GM19455 (cell line): ENCODE results near the gene ZBTB11.
"Not testable (repeated sequence)": the region's sequence is repeated elsewhere in the genome, so short reads cannot be mapped to it uniquely, and the experiment has no call there.

Experiments used
- ATAC-seq: cut with Tn5 transposase; IDR thresholded peaks from one replicate; pipeline ENCODE4 v1.9.1; 2021; ENCODE audit not compliant: unreplicated experiment

Gene ZBTB11

DNA sequence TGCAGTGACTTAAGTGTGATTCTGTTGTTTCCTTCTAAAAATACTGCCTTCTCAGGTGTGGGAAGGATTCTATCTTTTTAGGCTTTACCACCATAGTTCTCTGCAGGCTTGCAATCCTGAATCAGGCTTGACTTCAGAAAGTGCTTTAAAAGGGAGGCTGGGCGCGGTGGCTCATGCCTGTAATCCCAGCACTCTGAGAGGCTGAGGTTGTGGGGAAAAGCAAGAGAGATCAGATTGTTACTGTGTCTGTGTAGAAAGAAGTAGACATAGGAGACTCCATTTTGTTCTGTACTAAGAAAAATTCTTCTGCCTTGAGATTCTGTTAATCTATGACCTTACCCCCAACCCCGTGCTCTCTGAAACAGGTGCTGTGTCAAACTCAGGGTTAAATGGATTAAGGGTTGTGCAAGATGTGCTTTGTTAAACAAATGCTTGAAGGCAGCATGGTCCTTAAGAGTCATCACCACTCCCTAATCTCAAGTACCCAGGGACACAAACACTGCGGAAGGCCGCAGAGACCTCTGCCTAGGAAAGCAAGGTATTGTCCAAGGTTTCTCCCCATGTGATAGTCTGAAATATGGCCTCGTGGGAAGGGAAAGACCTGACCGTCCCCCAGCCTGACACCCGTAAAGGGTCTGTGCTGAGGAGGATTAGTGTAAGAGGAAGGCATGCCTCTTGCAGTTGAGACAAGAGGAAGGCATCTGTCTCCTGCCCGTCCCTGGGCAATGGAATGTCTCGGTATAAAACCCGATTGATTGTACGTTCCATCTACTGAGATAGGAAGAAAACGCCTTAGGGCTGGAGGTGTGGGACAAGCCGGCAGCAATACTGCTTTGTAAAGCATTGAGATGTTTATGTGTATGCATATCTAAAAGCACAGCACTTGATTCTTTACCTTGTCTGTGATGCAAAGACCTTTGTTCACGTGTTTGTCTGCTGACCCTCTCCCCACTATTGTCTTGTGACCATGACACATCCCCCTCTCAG, 15.0 kb upstream of the ZBTB11 start:
- ATAC-seq = not testable (repeated sequence)

DNA sequence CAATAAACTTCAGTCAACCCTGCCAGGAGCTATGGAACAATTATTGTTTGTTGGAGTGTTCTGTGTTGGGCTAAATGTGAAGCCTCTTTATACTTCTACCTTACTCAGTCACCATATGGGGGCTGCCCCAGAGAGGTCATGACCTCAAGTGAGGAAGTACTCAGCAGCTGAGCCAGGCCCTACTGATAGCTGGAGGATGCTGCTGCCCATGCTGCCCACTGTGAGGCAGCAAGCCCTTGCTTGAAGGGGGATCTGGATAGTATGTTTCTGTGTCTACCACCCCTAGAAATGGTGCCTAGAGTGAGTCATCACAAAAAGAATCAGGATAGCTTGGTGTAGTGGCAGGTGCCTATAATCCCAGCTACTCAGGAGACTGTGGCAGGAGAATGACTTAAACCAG, 14.0 kb upstream of the ZBTB11 start:
- ATAC-seq = no peak

DNA sequence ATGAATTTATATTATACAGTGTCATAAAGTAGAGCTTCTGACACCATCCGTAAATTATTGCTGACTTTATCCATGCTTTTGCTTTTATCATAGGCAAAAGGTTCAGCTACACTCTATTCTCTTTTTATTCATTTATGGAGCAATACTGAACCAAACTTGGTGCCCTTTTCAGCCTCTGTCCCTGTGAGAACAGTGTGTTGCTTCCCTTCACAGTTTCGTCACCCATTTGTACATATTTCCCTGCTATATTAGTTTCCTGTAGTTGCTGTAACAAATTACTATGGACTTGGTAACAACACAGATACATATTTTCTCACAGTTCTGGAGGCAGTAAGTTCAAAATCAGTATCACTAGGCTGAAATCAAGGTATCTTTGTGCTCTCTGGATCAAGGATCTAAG, 12.4 kb upstream of the ZBTB11 start:
- no peak for ATAC-seq

DNA sequence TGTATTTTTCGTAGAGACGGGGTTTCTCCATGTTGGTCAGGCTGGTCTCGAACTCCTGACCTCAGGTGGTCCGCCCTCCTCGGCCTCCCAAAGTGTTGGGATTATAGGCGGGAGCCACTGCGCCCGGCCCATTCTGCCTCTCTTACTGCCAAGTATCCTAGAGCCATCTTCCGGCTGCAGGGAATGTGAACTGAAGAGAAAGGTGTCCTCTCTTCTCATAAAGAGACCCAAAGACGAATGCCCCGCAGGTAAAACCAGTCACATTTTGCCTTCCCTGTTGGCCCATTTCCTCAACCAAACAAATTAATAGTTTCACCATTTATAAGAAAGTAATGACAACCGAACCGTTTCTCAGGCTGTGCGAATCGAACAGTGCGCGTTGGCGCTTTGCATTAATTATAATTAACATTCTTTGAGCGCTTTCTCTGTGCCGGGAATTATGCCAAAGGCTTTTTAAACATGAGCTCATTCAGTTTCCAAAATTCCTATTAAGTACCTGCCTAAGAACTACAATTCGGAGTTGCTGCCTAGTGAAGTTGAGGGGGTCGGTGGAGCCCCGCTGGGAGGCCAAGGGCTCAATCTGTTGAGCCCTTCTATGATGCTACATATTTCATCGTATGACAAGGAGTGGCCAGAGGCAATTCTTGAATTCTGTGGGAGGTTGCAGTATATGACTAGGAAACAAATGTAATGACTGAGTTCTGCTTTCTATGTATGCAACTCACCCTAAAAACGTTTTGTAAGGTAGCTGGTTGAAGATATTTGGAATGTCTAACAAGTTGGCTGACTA, 10.4 kb upstream of the ZBTB11 start:
- ATAC-seq = no peak

DNA sequence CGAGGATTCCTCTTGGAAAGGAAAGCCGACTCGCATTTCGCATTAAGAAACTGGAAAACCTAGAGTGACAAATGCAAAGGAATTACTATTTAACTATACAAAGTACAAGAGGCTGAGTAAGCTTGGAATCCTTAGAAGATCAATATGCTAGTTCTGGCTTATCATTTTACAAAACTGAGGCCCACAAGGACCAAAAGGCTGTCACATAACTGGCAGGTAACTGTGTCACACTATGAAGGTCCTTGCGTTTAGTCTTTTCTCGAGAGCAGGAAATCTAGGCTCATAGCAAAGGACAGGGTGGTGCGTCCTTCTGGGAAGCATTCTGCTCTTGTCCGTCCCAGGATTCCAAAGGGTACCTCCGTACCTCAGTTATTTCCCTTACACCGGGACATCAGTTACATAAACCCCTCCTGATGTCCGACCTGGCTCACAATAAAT, 9.0 kb upstream of the ZBTB11 start:
- peak; percentile 15 for ATAC-seq

DNA sequence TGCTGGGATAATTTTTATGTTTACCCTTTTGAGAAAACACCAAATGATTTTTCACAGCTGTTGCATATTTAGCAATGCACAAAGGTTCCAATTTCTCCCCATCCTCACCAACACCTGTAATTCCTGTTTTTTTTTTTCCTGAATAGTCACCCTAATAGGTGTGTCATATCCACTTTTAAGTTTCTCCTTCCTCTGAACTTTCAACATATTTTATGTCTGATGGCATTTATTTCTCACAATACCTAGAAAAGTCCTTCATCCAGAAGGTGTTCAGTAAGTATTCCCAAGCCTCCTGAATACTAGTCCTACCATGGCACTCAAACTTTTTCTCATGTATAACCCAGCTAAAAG, 8.1 kb upstream of the ZBTB11 start:
- no peak for ATAC-seq

DNA sequence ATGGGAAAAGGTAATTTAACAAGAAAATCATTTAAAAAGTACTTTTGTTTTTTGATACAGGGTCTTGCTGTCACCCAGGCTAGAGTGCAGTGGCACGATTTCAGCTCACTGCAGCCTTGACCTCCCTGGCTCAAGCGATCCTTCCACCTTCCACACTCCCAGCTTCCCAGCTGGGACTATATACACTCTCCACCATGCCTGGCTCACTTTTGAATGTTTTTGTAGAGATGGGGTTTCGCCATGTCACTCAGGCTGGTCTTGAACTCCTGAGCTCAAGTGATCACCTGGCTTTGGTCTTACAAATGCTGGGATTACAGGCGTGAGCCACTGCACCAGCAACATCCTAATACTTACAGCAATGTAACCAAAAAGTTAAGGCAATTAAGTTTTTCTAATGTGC, 3.5 kb upstream of the ZBTB11 start:
- ATAC-seq = no peak

DNA sequence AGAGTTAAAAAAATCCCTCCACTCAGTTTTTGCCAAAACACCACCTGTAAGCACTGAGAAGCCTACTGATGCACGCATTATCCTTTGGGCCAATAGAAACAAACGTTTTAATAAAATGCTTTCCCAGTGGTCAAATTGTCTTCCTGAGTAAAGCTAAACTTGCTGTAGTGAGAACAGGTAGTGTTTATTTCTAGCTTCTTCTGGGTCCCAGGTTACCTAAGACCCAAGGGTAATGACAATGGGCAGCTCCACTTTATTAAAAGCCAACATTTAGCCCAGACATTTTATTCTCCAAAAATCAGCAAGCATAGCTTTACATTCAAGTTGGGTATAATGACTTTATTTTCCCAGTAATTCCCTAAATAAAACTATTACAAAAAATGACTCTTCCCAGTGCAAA, 1.9 kb upstream of the ZBTB11 start:
- ATAC-seq = not testable (repeated sequence)

DNA sequence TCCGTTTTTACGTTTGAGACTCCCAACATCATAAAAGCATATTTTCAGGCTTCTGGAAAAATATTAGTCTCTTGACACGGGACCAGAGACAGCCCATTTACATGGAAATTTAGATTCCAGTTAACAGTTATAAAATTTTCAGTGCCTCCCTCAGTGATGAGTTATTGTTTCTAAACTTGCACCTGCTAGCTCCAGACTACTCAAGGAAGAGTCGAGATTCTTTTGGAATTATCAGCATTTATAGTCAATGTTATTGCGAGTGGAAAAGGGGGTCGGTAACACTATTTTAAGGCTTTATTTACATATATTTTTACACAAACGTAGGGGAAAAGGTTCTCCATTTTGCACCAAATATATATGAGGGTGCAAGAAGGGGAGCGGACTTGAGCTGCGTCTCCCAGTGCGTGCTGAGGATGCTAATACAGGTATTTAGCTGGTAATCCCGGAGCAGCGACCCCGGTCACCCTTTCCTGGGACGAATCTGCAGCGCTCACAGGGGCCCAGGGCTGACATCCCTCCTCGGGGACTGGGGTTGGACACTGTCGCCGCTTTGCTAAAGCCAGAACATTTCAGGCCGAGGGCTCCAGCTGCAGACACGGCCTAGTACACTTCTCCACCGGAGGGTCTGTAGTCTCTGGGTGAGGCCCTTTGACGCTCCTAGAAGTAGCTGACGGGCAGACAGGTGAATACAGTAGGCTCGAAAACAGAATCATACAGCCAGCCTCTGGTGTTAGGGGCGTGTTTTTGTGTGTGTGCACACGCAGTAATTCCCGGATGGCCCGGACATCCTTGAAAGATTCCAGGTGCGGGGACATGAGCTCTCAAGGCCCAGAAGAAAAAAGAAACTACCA, 729 bp upstream of the ZBTB11 start:
- no peak for ATAC-seq

DNA sequence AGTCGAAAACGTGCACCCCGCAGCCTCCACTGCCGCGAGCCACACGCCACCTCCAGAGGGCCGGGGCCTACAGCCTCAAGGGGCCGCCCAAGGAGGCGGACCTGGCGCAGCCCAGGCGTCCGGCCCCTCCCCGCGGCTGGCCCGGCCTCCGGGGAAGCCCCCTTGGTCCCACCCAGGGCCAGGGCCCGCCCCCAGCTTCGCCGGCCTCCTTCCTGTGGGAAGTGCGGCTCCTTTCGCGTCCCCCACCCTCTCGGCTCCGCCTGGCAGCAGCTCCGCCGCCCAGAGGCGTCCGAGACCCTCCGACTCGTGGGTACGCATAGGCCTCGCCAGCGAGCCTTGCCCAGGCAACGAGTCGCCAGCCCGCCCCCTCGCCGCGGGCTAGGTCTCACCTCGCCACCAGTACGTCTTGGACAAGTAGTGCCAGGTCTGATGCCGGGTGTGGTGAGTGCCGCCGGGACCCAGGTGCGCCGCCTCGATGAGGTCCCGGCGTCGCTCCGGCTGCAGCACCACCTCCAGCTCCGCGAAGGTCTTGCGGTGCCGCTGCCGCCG, 642 bp downstream of the ZBTB11 start:
- ATAC-seq = peak; percentile 87

DNA sequence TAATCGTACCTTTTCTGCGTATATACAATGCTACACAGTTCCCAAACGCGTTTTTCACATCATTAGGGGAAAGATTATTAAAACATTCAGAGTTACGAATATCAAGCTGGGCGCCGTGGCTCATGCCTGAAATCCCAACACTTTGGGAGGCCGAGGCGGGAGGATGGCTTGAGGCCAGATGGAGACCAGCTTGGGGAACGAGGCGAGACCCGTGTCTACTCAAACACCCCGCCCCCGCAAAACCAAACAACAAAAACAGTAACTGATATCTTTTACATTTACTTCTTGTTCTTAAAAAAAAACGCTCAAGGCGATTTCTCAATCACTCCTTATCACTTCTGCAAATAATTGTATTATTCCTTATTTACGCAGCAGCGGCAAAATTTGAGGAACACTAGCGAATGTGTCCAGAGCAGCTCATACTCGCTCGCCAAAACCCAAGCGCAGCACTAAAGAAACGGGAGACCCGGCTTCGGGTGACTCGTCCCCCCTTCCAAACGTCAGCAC, 1.2 kb downstream of the ZBTB11 start:
- ATAC-seq = no peak

DNA sequence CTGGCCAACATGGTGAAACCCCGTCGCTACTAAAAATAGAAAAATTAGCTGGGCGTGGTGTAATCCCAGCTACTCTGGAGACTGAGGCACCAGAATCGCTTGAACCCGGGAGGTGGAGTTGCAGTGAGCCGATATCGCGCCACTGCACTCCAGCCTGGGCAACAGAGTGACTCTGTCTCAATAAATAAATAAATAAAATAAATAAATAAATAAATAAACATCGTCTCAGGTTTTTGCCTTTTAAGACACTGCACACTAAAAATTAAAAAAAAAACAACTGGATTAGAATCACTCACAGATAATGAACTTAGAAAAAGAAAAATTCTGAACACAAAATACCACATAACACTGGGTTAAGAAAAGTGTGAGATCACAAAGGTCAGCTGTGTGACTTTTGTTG, 2.4 kb downstream of the ZBTB11 start:
- ATAC-seq = no peak

DNA sequence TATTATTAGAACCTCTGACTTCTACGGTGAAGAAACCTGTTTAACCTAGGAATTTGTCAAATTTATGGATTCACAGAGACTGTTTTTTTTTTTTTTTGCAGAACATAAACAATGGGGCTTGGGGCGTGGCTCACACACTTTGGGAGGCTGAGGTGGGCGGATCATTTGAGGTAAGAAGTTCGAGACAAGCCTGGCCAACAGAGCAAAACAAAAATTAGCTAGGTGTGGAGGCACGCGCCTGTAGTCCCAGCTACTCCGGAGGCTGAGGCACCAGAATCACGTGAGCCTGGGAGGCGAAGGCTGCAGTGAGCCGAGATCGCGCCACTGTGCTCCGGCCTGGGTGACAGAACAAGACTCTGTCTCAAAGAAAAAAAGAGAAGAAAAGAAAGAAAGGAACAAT, 3.0 kb downstream of the ZBTB11 start:
- ATAC-seq = no peak

DNA sequence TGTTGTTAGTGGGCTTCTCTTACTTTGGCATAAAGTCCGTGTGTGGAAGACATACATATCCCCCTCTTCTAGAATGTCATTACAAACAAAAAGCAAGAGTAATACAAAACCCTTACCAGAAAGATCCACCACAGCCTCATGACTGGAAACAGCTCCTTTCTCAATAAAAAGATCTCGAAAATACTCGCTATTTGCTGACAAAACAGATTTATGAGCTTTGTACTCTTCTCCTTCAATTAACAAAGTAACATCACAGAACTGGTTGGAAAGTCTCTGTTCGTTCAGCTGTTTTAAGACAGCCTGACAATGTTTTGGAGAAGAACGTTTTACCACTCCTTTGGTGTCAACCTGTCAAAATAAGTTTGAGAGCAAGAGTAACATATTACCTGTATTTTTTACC, 5.9 kb downstream of the ZBTB11 start:
- ATAC-seq = no peak

DNA sequence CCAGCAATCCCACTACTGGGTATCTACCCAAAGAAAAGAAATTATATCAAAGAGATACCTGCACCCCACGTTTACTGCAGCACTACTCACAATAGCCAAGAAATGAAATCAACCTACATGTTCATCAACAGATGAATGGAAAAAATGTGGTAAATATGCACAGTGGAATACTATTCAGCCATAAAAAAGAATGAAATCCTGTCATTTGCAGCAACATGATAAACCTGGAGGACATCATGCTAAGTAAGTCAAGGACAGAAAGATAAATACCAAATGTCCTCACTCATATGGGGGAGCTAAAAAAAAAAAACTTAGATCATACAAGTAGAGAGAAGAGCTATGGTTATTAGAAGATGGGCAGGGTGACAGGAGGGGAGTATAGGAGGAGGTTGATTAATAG, 9.1 kb downstream of the ZBTB11 start:
- ATAC-seq = no peak

DNA sequence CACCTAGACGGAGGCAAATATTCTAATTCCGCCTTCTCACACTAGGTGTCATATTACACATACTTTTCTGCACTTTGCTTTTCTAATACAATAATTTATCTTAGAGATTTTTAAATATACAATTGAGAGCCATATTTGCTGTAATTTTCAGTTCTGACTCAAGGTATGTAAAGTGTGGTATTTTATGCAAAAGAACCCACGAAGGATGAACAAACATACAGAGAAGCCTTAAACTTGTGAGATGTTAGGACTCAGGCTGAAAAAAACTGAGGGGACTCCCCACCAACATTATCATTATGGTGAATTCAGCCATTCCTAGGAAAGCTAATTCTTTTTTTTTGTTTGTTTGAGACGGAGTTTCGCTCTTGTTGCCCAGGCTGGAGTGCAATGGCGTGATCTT, 9.6 kb downstream of the ZBTB11 start:
- no peak for ATAC-seq

DNA sequence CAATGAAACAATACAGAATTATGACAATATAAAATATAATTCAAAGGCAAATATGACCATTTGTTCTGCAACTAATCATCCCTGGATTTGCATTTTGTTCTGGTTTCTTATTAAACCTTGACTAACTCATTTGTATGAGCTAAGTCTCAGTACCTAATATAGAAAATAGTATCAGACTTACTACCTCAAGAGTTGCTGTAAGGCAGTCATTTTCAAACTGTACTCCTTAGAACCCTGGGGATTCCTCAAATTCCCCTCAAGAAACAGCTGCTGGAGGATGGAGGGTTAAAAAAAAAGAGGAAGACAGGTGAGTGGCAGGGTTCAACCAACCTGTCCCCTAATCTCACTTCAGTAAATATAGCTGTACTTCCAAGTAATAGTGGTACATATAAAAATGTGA, 11.1 kb downstream of the ZBTB11 start:
- no peak for ATAC-seq

DNA sequence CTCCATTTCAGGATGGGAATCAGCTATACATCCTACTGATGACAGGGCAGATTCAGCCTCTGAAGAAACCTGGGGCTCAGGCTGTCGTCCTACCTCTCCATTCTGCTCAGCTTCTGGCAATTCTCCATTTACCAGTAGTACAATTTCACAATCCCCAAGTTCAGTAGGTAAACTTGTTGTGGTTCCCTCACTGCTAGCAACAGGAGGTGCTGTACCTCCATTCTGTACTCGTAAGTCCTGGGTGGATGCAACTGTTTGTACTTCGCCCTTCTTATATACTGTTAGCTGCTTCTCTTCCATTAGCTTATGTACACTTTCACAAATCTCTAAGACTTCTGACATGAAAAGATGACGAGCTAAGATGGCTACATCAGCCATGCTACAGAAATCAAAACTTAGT, 11.6 kb downstream of the ZBTB11 start:
- ATAC-seq = no peak

DNA sequence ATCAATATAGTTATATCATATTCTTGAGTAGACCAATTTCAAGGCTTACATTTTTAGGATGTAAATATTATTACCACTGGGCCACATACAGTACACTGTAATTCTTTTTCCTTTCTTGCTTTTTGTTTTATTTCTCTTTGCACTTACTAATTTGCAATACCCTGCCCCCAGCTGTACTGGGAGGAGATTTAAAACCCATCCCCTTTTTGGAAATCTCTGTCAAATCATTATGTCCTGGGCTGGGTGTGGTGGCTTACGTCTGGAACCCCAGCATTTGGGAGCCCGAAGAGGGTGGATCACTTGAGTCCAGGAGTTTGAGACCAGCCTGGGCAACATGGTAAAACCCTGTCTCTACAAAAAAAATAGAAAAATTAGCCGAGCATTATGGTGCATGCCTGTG, 16.2 kb downstream of the ZBTB11 start:
- no peak for ATAC-seq

DNA sequence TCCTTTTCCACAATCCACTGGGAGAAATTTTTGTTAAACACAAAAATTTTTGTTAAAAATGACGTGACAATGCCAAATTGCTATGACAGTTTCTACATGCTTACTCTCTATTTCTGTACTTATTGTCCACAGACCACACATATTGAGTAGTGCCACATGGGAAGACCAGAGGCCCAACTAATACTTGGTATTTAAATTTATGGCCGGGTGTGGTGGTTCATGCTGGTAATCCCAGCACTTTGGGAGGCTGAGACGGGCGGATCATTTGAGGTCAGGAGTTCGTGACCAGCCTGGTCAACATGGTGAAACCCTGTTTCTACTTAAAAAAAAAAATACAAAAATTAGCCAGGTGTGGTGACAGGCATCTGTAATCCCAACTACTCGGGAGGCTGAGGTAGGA, 20.3 kb downstream of the ZBTB11 start:
- no peak for ATAC-seq

DNA sequence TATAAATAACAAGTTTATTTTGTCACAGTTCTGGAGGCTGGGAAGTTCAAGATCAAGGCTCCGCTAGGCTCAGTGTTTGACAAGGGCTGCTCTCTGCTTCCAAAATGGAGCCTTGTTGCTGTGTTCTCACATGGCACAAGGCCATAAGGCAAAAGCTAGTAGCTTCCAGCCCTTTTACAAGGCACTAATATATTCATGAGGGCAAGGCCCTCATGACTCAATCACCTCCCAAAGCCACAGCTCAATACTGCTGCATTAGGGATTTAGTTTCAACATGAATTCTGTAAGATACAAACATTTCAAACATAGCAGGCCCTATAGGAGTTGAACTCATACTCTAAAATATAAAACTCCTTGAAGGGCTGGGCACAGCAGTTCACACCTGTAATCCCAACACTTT, 30.2 kb downstream of the ZBTB11 start:
- ATAC-seq = no peak
